Measurements from ENCODE around the gene CNOT8.

DNA sequence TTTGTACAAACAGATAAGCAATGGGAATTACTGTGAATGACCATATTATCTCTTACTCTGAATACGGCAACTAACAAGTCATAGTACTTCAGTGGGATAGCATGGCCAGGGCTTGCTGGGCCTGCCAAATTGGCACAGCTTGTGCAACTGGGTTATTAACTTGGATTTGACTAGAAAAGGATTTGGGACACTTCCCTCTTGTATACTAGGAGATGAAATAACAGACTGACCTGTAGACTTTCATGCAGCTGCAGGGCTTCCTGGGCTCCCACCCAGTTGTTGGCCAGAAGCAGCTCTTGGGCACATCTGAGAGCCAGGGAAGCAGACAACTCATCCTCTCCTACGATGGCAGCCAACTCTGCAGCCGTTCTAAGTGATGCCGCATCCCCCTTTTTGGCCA is 39.8 kb downstream of the CNOT8 start:
- no peak for TF ChIP-seq POLR2A (IDR thresholded peaks at IDR 0.05)
- TF ChIP-seq CTCF (IDR thresholded peaks at IDR 0.05) = no peak
- no peak for TF ChIP-seq POLR2AphosphoS5 (IDR thresholded peaks at IDR 0.05)
